GM12873 (cell line): Measurements from ENCODE around the gene CYP3A4.

ENCODE experiments used
- CTCF ChIP-seq: IDR thresholded peaks from 2 replicates; pipeline ENCODE4 v1.5.1; 2012; ENCODE audit warnings: low read depth, mild to moderate bottlenecking, moderate library complexity, low read length, control low read depth; ENCODE audit not compliant: insufficient read depth; ENCODE audit errors: missing control alignments

CYP3A4 gene

DNA sequence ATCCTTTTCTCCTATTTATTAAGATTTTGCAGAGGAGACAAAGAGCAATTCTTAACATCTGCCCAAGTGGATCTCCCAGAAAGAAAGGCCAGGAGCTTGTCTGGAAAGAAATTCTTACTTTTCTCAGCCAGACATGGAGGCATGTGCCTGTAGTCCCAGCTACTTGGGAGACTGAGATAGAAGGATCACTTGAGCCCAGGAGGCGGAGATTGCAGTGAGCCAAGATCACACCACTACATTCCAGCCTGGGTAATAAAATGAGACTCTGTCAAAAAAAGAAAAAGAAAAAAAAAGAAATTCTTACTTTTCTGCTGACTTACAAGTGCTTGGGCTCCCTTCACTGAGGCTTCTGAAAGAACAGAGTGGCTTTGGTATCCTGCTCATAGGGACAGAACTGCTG, 41.5 kb upstream of the CYP3A4 start:
- TF ChIP-seq CTCF, result no peak

- TF ChIP-seq CTCF, result no peak
Measured at GRCh38 chr7:99824091-99824490, 40.1 kb upstream of the CYP3A4 start.

GRCh38 chr7:99822731-99823718, 39.0 kb upstream of the CYP3A4 start:
- no peak for TF ChIP-seq CTCF

DNA sequence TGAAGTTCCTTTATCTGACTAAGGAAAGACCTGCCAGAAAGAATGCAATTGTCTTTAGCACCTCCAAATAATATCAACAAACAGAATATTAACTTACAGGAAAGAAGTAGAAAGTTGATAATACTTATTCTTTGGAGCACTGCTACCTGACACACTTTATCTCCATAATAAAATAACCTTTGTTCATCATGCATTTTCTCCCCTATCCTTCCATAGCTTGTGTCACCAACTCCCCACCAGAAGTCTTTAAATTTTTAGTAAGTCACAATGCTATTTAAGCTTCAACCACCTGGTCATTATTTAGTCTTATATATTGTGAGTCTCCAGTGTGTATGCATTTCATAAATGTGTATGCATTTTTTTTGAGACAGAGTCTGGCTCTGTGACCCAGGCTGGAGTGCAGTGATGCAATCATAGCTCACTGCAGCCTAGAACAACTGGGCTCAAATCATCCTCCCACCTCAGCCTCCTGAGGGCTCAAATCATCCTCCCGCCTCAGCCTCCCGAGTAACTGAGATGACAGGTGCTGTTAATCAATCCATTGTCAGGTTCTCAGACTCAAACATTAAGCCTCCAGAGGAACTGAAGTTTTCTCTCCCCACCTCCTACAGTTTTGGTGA, 36.5 kb upstream of the CYP3A4 start:
- no peak for TF ChIP-seq CTCF

DNA sequence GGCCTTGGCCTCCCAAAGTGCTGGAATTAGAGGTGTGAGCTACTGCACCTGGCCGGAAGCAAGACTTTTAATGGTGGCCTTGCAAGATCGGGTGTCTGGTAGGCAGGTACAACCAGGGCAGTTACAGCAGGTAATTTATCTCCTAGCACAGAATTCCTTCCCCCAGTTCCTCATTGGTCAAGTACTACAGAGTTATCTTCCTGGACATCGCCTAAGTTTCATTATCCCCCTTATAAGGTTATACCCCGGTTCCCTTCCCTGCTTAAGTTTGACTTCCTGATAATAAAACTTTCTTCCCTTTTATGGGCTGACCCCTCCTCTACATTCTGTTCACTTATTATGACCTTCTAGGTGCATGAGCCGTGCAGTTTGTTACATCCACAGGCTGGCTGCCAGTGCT, 24.8 kb upstream of the CYP3A4 start:
- no peak for TF ChIP-seq CTCF

DNA sequence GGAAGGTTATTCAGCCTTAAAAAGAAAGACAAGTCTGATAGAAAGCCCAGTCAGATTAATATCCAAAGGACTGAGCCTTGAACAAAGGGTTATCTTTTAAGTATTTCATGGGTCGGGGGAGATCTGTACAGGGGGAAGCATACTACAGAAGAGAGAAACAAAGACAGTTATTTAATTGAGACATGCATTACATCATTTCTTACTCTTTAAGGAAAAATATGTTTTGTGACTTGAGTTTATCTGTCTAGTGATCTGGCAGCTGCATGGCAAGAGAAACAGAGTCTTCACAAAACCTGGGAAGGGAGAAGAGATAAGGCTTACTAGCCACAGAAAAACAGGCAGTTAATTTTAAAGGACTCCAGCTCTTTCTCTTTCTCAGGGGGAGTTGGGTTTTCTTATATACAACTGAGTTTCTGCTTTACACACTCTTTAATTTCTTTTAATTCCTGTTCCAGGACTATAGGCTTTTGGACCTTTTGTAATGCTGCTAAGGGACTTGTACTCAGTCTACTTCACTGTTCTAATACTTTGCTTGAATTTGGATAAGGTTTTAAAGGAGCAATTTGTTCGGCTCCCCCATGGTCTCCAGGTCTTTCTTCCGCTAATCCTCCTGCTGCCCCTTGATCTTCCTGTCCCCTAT, 23.0 kb upstream of the CYP3A4 start:
- TF ChIP-seq CTCF, result no peak

- no peak for TF ChIP-seq CTCF
Measured at GRCh38 chr7:99805641-99806040, 21.7 kb upstream of the CYP3A4 start.
